ENCODE data around the gene MSI2.

Gene MSI2

DNA sequence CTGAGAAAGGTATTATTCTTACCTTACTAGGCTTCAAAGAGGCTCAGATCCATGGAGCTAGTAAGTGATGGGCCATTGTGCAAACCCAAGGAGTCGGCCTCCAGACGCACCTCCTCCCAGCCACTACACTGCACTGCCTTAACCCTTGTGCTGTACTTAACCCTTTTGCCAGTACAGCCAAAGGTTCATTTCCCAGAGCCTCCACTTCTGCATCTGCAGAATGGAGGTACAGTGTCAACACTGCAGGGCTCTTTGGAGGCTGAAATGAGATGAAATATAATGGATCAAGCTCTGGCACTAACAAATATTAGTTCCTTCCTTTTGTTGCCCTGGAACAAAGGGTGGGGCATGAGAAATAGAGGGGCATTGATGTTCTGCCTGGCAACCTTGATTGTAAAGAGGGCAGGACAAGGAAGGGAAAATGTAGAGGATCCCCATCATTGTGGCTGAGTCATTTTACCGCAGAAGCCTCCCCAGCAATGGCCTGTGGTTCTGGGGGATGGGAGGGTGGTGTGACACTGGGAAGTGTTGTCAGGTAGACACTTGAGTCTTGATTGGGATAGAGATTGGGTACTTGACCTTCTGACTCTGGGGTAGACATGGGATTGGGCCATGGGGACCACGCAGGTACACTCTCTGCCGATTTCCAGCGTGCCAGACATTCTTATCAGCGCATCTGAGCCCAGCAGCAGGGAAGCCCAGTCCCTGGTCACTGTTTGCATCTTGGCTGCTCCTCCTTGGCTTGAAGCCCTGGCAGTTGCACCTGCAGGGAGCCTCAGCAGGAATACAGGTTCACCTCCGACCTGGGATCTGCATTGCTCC, 84.0 kb downstream of the MSI2 start:
- no peak for DNase-seq

DNA sequence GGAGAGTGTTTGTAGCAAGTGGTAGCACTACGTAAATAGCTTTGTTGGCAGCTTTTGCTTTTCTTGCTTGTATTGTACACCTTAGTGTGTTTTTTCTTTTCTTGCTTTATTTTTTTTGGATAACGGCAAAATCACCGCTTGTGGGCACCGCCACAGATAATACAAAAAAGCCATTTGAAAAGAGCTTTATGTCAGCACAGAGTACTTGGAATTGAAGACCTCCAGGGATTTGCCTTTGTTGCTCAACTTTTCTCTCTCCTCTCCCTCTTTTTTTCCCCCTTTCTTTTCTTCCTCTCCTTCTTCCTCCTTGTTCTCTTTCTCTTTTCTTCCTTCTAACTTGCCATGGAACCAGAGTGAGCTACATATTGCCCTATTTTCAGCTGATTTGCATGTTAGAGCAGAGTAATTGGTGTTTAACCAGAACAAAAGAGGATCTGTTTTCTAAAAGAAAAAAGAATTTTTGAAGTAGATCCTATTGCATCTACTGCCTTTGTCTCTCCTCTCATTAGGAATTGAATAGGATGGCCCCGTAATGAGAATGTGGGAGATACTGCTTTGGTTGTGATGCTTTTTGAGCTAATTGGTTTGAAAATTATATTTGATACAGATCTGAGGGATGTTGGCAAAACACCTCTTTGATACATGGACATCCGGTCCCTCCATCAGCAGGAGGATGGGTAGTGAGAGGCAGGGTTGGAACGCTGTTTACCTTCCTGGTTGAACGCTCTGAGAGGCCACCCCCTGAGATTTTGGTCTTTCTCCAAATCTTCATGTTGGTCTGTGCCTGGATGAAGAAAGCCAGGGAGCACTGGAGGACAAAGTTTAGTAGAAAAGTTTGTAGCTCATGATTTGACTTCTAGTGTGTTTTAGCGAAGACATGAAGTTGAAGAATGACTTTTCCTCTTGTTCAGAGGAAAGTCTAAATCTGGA, 85.6 kb downstream of the MSI2 start:
- DNase-seq, result peak in 1 of 56 donors; percentile 10

DNA sequence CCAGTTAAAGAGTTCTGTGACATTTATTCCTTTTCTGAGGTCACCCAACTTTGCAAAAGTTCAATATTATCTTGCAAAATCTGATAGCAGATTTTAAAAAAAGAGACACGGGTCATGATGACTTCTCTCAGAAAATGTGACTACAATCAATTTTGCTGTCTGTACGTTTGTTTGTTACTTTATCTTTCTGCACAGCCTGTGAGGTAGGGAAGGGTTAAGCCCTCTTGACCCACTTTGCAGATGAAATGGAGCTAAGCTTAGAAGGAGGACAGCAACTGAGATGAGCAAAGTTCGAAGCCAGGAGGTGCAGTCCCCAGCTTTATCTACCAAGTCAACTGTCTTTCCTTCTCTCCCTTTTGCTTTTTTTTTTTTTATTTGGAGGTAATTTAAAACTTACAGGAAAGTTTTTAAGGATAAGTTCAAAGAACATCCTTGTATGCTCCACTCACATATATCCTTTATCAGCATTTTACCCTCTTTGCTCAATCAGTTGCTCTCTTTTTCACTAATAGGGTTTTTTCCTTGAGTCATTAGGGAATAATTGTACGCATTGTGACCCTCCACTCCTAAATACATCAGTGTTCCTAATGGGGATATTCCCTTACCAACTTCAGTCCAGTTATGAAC, 86.8 kb downstream of the MSI2 start:
- no peak for DNase-seq

DNA sequence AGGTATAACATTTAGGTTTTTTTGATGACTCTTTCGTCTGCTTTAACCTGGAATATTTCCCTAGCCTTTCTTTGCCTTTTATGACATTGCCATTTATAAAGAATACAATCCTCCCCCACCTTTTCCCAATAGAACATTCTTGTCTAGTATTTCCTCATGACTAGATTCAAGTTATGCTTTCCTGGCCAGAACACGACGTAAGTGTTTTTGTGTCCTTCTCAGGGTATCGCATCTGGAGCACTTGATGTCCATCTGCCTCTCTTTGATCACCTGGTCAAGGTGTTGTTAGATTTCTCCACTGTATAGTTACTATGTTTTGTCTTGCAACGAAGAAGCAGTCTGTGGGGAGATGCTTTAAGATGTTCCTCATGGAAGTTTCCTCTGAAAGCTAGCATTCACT, 87.4 kb downstream of the MSI2 start:
- DNase-seq, result no peak

DNA sequence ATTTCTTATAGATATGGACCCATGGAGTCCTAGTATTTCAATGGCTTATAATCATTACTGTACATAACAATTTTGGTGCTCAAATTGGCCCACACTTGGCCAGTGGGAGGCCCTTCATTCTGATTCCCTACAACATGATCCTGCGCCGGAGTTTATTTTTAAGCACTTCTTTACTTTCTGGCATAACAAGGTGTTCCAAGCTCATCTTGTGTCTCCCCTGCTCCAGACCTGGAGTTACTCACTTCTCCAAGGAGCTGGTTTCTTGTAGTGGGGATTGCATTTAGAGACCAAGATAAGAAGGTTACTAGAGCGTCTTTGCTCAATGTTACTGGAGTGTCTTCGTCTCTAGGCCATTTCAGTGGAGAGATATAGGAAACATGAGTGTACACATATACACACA, 87.9 kb downstream of the MSI2 start:
- DNase-seq, result no peak

DNA sequence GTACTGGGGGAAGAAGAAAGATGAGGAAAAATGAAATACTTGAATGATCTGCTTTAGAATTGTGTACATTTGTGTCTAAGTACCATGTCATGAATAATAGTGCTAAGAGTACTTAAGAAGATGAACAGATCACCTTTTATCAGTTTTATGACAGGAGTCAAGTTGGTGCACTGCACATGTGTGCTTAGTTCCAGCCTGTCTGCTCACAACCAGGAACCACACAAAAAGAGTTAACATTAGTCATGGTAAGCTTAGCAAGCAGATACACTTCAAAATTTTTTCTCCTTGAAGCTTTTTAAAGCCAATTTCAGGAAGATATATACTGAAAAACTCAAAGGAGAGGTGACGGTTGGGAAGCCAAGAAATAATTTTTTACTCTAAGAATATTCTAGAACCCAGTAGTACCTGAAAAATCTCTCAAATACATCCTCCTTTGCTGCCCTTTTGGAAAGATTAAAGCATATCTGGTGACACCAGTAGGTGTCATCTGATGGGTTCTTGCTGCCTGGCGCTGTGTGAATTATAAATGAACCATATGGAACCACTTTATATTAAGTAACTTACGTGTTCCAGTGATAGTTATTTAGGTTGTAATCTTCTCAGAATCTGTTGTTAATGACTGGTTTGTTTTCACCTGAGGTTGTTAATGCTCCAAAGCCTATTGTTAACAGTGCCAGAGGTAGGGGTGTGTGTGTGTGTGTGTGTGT, 93.4 kb downstream of the MSI2 start:
- DNase-seq, result no peak

DNA sequence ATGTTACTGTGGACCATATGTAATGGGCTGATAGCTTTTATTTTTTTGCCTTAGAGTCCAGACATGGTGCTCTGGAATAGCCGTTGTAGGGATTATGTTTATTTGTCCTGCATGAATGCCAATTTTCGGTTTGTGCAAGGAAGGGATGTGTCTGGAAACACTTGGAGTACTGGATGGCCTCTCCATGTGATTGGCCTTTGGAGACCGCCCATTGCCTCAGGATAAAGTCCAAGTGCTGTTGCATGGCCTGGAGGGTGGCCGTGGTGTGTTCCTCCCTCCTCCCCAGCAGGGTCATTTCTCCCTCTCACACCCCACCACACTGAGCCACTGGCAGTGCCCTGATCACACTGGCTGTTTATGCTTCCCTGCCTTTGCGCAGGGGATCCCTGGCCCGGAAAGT, 93.9 kb downstream of the MSI2 start:
- peak in 5 of 56 donors; percentile 11 to 44 (median 26) for DNase-seq

DNA sequence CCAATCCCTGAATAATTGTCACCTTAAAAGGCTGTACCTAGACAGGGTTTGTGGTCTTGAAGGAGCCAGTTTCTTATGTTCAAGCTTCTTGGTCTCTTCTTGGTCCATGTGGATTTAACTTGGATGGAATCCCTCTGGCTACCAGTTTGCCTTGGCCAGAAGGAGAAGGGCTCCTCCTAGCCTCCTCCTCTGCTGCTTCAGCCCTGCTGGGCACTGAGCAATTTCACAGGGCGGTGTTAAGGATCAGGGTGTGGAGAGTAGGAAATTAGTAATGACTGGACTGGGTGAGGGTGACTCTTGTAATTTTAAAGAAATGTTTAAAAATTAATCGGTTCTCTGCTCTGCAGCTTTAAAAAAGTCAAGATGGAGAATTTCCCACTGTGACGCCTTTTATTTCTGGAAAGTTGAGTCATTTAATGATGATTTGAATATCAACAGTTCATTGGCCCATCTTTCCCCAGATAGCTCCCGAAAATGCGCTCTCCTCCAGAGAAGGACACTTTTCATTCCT, 96.4 kb downstream of the MSI2 start:
- DNase-seq, result no peak

DNA sequence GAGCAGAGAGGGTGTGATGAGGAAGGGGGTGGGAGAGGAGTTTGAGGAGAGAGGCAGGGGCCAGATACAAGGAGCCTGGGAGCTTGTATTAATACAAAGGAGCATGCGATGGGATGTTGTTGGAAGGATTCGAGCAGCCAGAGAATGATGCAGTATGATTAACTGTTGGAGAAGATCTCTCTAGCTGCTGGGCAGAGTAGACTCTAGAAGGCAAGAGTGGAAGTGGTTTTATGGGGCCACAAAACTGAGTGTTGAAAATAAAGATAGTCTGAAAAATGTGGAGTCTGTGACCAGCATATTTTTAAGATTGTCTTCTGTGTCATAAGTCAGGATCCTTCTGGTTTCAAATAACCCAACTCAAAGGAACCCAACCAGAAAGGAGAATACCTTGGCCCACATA, 98.3 kb downstream of the MSI2 start:
- no peak for DNase-seq

DNA sequence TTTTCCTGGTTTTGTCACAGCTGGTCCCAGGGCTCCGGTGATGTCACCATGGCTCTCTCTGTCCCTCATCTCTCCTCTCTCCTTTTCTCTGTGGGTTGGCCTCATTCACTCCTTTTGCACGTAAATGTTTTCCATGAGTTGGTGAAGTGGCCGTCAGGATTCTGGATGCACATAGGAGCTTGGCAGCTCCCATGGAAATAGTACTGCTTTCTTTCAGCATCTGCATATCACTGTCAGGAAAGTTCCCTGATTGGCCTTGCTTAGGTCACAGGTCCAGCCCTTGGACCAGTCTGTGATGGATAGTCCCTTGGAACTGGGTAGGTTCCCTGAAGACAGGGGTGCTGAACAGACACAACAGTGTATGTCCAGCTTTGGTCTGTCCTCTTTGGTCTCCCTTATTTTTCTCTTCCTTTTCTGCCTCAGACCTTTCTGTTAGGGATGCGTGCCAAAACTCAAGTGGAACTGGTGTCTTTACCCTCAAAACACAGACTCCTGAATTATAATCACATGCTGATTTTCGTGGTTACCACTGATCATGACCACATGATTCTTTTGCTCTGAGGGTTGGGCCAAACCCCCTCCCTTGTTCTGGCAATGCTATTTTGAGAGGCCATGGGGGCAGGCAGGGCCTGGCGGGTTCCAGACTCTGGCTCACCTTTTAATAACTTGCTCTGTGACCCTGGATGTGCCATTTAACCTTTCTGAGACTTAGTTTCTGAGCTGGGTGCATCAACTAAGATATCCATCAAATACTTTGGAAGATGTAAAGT, 99.0 kb downstream of the MSI2 start:
- DNase-seq, result no peak

DNA sequence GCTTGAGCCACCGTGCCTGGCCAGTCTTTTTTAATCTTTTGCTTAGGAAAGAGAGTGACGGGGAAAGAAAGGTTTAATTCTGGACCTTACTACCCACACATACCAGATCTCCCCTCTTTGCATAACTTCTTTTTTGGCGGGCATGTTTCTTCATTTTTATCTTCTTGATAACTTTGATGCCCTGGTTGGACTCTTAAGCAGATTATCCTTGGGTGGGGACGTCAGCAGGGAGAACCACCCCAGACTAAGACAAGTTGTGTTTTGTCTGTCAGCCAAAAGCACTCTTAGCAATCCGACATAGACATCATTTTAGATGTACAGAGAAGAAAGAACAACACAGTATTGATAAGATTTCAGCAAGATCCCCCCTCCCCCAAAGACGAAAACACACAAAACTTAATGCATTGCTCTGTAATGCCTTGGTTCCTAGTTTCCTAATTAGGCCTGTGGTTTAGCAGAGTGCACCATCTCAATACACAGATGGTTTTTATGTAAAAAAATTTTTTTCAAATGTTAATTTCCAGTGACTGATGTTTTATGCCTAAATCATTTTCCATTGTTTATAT, 99.9 kb downstream of the MSI2 start:
- no peak for DNase-seq

DNA sequence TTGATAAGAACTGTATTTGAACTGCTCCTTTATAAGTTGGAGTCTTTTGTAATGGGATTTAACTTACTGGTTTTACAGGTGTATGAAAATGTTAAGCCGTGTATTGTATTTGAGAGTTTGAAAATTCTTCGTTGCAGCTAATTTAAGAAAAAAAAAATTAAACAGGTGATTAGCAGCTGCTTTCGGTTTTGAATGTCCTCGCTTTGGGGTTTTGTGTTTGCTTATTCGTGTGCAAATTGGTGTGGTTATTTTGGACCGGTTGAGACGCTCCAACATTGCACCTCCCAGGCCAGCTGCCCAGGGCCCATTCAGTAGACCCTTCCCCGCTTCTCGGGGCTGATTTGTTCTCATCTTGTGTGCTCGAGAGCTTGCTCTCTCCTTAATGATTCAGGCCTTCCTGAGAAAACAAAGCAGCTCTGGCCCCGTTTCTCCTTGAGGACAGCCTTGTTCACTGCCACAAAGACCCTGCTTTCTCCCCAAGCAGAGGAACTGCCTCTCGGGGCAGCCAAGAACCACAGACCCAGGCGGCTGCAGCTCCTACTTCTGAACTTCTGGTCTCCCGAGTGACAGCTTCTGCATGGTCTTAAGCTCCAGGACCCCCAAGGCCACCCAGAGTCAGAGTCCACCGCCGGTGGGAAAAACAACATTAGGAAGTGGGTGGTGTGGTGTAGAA, 100.5 kb downstream of the MSI2 start:
- DNase-seq, result peak in 35 of 56 donors; percentile 14 to 77 (median 52)

DNA sequence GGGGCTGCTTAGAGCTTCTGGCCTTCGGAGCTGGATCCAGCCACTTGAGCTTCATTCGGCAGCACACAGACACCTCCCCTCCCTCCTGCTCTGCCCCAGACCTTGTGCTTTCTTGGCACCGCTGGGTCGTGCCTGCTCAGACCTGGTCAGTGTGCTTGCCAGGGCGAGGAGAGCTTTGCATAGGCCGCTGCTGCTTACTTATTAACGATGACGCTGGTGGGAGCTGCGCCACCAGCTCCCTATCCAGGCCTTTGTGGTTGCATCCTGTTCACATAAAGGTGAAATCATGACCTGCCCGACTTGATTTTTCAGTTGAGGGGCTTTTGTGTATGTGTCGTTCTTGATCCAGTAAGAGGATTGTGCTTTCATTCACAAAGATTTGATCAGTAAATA, 101.1 kb downstream of the MSI2 start:
- peak in 39 of 56 donors; percentile 14 to 85 (median 52) for DNase-seq

DNA sequence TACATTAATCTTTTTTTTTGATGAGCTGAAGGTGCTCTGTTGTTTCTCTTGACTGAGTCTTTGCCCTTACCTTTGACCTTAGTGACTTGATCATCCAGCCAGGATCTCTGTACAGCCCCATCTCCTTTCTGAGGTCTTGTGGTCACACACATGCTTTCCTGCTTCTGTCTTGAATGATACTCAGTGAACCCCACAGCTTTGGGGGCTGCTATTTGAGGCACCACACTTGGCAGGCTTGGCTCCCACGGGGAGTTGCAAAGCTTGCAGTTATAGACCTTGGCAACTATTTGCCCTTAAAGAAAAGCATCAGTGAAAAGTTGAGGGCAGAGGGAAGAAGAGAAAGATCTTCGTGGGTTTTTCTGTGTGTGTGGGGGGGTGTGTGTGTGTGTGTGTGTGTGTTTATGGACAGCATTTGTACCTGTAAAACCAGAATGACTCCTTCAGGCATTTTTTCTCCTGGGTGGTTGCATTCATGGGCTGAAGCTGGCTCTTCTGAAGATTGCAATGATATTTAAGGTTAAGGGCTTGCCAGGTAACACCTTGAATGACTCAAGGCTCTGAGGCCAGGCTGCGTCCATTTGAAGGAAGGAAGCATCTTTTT, 101.6 kb downstream of the MSI2 start:
- DNase-seq, result no peak

DNA sequence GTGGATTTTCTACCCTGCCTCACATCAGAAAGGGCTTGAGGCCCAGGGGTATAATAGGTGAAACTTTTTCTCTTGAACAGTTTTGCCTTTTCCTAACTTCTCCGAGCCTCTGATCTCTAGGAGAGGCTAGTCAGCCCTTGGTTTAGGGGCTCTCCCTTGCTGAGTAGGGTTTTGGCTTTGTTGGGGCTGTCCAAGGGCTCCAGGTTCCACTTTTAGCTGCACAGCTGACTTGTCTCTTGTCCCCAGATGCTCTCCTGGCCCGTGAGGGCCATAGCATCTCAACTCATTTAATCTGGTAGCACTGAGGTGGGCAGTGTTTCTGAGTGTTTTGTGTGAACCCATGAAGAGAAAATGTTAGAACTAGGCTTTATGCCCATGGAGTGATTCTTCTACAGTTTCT, 103.9 kb downstream of the MSI2 start:
- DNase-seq, result no peak

DNA sequence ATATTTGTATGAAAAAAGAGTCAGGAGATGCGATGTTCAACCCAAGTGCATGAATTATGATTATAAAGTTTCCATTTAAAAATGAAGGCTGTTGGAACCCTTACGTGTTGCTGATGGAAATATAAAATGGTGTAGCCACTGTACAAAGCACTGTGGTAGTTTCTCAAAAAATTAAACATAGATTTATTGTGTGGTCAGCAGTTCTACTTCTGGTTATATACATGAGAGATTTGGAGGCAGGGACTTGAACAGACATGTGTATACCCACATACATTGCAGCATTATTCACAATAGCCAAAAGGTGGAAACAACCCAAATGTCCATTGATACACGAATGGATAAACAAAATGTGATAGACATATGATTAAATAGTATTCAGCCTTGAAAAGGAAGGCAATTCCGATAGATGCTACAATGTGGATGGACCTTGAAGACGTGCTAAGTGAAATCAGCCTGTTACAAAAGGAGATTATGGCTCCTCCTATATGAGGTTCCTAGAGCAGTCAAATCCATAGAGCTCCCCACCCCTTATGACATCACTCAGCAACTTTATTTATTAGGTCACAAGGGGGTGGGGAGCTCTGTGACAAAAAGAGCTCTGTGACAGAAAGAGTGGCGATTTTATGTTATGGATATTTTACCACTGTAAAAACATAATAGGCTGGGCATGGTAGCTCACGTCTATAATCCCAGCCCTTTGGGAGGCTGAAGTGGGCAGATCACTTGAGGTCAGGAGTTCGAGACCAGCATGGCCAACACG, 106.7 kb downstream of the MSI2 start:
- DNase-seq, result no peak

DNA sequence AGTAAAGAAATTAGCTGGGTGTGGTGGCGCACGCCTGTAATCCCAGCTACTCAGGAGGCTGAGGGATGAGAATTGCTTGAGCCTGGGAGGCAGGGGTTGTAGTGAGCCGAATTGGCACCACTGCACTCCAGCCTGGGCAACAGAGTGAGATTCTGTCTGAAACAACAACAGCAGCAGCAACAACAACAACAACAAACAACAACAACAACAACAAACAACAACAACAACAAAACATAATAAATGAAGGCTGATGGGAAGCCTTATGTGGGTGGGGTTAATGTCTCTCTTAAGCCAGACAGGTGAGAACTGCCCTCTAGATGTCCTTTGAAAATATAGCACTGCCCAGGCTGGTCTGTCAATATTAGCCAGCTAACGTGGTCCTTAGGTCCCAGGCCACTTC, 107.3 kb downstream of the MSI2 start:
- DNase-seq, result no peak

DNA sequence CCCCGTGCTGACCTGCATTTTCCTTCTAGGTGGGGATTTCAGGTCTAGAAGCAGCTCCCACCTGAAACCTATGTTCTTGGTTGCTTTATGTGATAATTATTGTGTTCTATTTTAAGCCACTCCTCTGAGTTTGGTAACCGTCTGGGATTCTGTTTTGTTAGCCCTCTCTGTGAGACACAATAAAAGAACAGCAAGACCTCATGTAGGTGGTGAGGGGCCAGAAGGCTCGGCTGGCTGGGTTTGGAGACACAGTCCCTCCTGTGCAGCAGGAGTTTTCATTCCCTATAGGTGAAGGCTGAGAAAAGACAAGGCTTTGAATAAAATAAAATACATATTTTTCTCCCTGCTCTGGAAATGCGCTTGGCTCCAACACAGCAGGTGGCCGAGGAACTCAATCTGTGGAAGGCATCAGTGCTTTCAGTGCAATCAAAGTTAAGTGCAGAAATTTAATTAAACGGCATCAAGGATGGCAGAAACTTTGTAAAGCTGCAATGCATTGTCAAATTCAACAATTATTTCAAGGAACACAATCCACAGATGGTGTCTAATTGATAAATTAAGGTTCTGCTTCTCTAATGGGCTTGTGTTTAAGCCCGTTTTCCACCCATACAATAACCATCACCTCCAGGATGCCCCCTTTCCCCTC, 107.8 kb downstream of the MSI2 start:
- DNase-seq, result no peak

Measured in amygdala (tissue), 56 donors.